SK-N-SH (cell line): ENCODE data around the gene AKAP8. TPM values are rescaled to one million over a fixed set of nuclear protein-coding genes. Genes with fewer than 3 reads are reported as not detected.
"Not testable (repeated sequence)": the region's sequence is repeated elsewhere in the genome, so short reads cannot be mapped to it uniquely, and the experiment has no call there.

ENCODE experiments used
- CTCF ChIA-PET: fragments of 300-600, 350-600 bp; formaldehyde crosslinking; extraction: SDS; loops from one replicate; lab custom pipeline; 2021; lab: Yijun Ruan, JAX
- POLR2A ChIA-PET: fragments of 350-600 bp; sonication (Branson Sonifier 250); formaldehyde crosslinking; extraction: SDS; loops from one replicate; lab custom pipeline; 2020; ENCODE audit warnings: antibody characterized with exemption, inconsistent platforms; lab: Yijun Ruan, JAX
- DNase-seq: peaks from one replicate; pipeline ENCODE4 v3.0.0; 2012
- H2AFZ ChIP-seq: fragments of 200-600 bp; sonication (generic); 2 replicates; pipeline ENCODE4 v1.8.1; 2016; ENCODE audit warnings: antibody characterized with exemption, mild to moderate bottlenecking, low read depth
- H3F3A ChIP-seq: fragments of 200-600 bp; sonication (generic); replicated peaks from 2 replicates; pipeline ENCODE3; 2016; ENCODE audit warnings: antibody characterized with exemption, mild to moderate bottlenecking; ENCODE audit not compliant: insufficient read depth
- H3K27ac ChIP-seq, 2 experiments: fragments of 200-500 bp in 1 of 2; fragments of 200-600 bp in 1 of 2; sonication (Bioruptor generic) in 1 of 2; sonication (generic), shearing (Covaris generic) in 1 of 2; 2 replicates each; pipeline versions ENCODE4 v1.5.1 to v1.6.1; 2014 to 2016; ENCODE audit warnings: low read depth in 2 of 2, inconsistent platforms in 1 of 2, low read length in 1 of 2, mild to moderate bottlenecking in 1 of 2, mixed read lengths in 1 of 2
- H3K27me3 ChIP-seq: fragments of 200-600 bp; sonication (generic), shearing (Covaris generic); 2 replicates; pipeline ENCODE4 v1.6.1; 2016; ENCODE audit warnings: mixed run types; ENCODE audit not compliant: insufficient read depth
- H3K36me3 ChIP-seq, 2 experiments: fragments of 200-500 bp in 1 of 2; fragments of 200-600 bp in 1 of 2; sonication (Bioruptor generic) in 1 of 2; sonication (generic) in 1 of 2; replicated peaks in 1 of 2; 2 replicates each; pipeline versions ENCODE3 to v1.5.1; 2014 to 2016; ENCODE audit warnings: low read length in 1 of 2, mild to moderate bottlenecking in 1 of 2; ENCODE audit not compliant: insufficient read depth in 2 of 2, control insufficient read depth in 1 of 2
- H3K4me1 ChIP-seq, 2 experiments: fragments of 200-500 bp in 1 of 2; fragments of 200-600 bp in 1 of 2; sonication (Bioruptor generic) in 1 of 2; sonication (generic), shearing (Covaris generic) in 1 of 2; 2 replicates each; pipeline versions ENCODE4 v1.5.1 to v1.6.1; 2014 to 2016; ENCODE audit warnings: low read depth in 1 of 2, low read length in 1 of 2, mixed run types in 1 of 2; ENCODE audit not compliant: insufficient read depth in 2 of 2, control insufficient read depth in 1 of 2
- H3K4me2 ChIP-seq: fragments of 200-600 bp; sonication (generic), shearing (Covaris generic); 2 replicates; pipeline ENCODE4 v1.6.1; 2017; ENCODE audit warnings: mixed run types
- H3K4me3 ChIP-seq, 2 experiments: fragments of 200-500 bp in 1 of 2; fragments of 200-600 bp in 1 of 2; sonication (Bioruptor generic) in 1 of 2; sonication (generic), shearing (Covaris generic) in 1 of 2; 2 replicates each; pipeline versions ENCODE4 v1.5.1 to v1.8.1; 2014 to 2016; ENCODE audit warnings: low read depth in 2 of 2, inconsistent platforms in 1 of 2, low read length in 1 of 2, mild to moderate bottlenecking in 1 of 2, mixed read lengths in 1 of 2, moderate library complexity in 1 of 2
- H3K79me2 ChIP-seq: fragments of 200-600 bp; sonication (generic); 2 replicates; pipeline ENCODE4 v1.8.1; 2017; ENCODE audit warnings: mild to moderate bottlenecking; ENCODE audit not compliant: insufficient read depth
- H3K9ac ChIP-seq: fragments of 200-600 bp; sonication (generic); 2 replicates; pipeline ENCODE4 v1.6.1; 2017; ENCODE audit warnings: mixed run types
- H3K9me2 ChIP-seq: fragments of 200-600 bp; sonication (generic); 2 replicates; pipeline ENCODE4 v1.6.1; 2017; ENCODE audit warnings: mixed run types
- H3K9me3 ChIP-seq: fragments of 200-600 bp; sonication (generic); 2 replicates; pipeline ENCODE4 v1.6.1; 2017; ENCODE audit warnings: mixed run types, mild to moderate bottlenecking, moderate library complexity
- H4K20me1 ChIP-seq: fragments of 200-600 bp; sonication (generic); 2 replicates; pipeline ENCODE4 v1.6.1; 2017; ENCODE audit warnings: mild to moderate bottlenecking, mixed run types; ENCODE audit not compliant: insufficient read depth
- IRF3 ChIP-seq: fragments of 150-350 bp; IDR thresholded peaks from 2 replicates; pipeline ENCODE4 v1.6.1; 2016; ENCODE audit warnings: mild to moderate bottlenecking, low read depth, low read length
- SIN3A ChIP-seq: IDR thresholded peaks from 2 replicates; pipeline ENCODE4 v1.6.1; 2012; ENCODE audit warnings: low read depth, mild to moderate bottlenecking, low read length, moderate library complexity, borderline replicate concordance
- SMC3 ChIP-seq: IDR thresholded peaks from 2 replicates; pipeline ENCODE4 v1.6.1; 2012; ENCODE audit warnings: low read depth, low read length, improper control_type of control experiment
- USF1 ChIP-seq: IDR thresholded peaks from 2 replicates; pipeline ENCODE4 v1.4.0; 2012; ENCODE audit warnings: low read depth, borderline replicate concordance
- WGBS: methylation state at CpG from one replicate; pipeline ENCODE4 v1.1.6; 2017; ENCODE audit warnings: low lambda C conversion rate; 5-methylcytosine and 5-hydroxymethylcytosine counted together
- polyA plus RNA-seq, 3 experiments: library from polyadenylated mRNA; depleted of rRNA; stranded (reverse); fragments of >200 nt; gene quantifications; 2 replicates each; pipeline ENCODE4 v1.2.3, GENCODE V29; 2012

The AKAP8 gene
- polyA plus RNA-seq, 1 of the 3 experiments (the other 2 are of a cell fraction) = 17.2 TPM

GRCh38 chr19:15365264-15365663 lies 14.3 kb downstream of the AKAP8 start (continued):
- TF ChIP-seq USF1 (no peak), SIN3A (no peak), SMC3 (no peak), IRF3 (no peak)

- H3K79me2 ChIP-seq = peaks cover 13% of the 10 kb centered on the region; the same call in 1 of the 2 replicates
- H4K20me1 ChIP-seq, H3K4me2 ChIP-seq, CTCF ChIA-PET, H3K9ac ChIP-seq, H3K27ac ChIP-seq, H3K9me3 ChIP-seq, DNase-seq, H3K27me3 ChIP-seq, H3K9me2 ChIP-seq, H2AFZ ChIP-seq, H3F3A ChIP-seq, H3K4me3 ChIP-seq, H3K4me1 ChIP-seq: not testable (repeated sequence)
- H3K36me3 ChIP-seq = peaks cover 22 to 46% of the 10 kb centered on the region in 2 experiments
- POLR2A ChIA-PET = interaction anchor here (0.7 kb wide), 1 partner anchor 98 kb away, joined by 3 read pairs; no protein-coding TSS in a partner anchor
- WGBS = 90% methylated on average over 3 of the region's 3 CpGs
Measured at GRCh38 chr19:15363791-15364190, 15.8 kb downstream of the AKAP8 start.

GRCh38 chr19:15363048-15363447 lies 16.5 kb downstream of the AKAP8 start:
- WGBS = 96% methylated on average over 4 of the region's 30 CpGs
- H3K9me2 ChIP-seq, H3K4me1 ChIP-seq, H3K27me3 ChIP-seq, H4K20me1 ChIP-seq, H3K4me2 ChIP-seq, H3K9me3 ChIP-seq, H3K9ac ChIP-seq, DNase-seq, H2AFZ ChIP-seq, CTCF ChIA-PET, POLR2A ChIA-PET, H3F3A ChIP-seq, H3K4me3 ChIP-seq, H3K27ac ChIP-seq: not testable (repeated sequence)
- Histone ChIP-seq H3K79me2 (peaks cover 13% of the 10 kb centered on the region; the same call in 1 of the 2 replicates), H3K36me3 (peaks cover 29 to 46% of the 10 kb centered on the region in 2 experiments)

- not testable (repeated sequence) for DNase-seq, H4K20me1 ChIP-seq, H3K79me2 ChIP-seq, H3K4me3 ChIP-seq, H3K9ac ChIP-seq, H2AFZ ChIP-seq, H3K4me2 ChIP-seq, H3F3A ChIP-seq, H3K27ac ChIP-seq, H3K4me1 ChIP-seq, H3K27me3 ChIP-seq, H3K9me2 ChIP-seq, H3K9me3 ChIP-seq
- H3K36me3 ChIP-seq = peaks cover 39 to 42% of the 10 kb centered on the region in 2 experiments
- 96% methylated on average over 4 of the region's 4 CpGs for WGBS
- CTCF ChIA-PET = interaction anchor here (1.0 to 1.3 kb wide), 2 partner anchors 17 to 26 kb away, joined by 3 to 5 read pairs; no protein-coding TSS in a partner anchor
- POLR2A ChIA-PET = interaction anchor here (0.9 to 2.0 kb wide), 2 partner anchors 12 to 20 kb away, joined by 4 to 5 read pairs; partner anchors contain the start of gene AKAP8
Measured at GRCh38 chr19:15360015-15360414, 19.6 kb downstream of the AKAP8 start.
